H1 (cell line): ENCODE measurements around the gene ATP13A3. TPM values are rescaled to one million over a fixed set of nuclear protein-coding genes. Genes with fewer than 3 reads are reported as not detected.

ENCODE experiments used
- EZH2 ChIP-seq: fragments of 200-600 bp; sonication (generic); IDR thresholded peaks from 2 replicates; pipeline ENCODE4 v1.7.1; 2012; ENCODE audit warnings: low read depth, mild to moderate bottlenecking, moderate library complexity, low read length, inconsistent platforms; ENCODE audit not compliant: severe bottlenecking
- POLR2A ChIP-seq, 2 experiments: IDR thresholded peaks; 1 replicate in 1 of 2; 2 replicates in 1 of 2; pipeline ENCODE4 v1.6.1; 2011; ENCODE audit warnings: low read depth in 2 of 2, low read length in 2 of 2, mild to moderate bottlenecking in 2 of 2; ENCODE audit errors: control extremely low read depth in 1 of 2
- SUZ12 ChIP-seq: fragments of 200-600 bp; sonication (generic); IDR thresholded peaks from 2 replicates; pipeline ENCODE4 v1.6.1; 2012; ENCODE audit warnings: mild to moderate bottlenecking, inconsistent platforms, low read length, moderate library complexity, mixed read lengths
- polyA plus RNA-seq, 7 experiments: library from polyadenylated mRNA; depleted of rRNA in 3 of 7; stranded (reverse) in 5 of 7; unstranded in 2 of 7; fragments of >200 nt in 5 of 7; fragments of 200-250 nt in 2 of 7; gene quantifications; 1 replicate in 5 of 7; 2 replicates in 1 of 7; 4 replicates in 1 of 7; pipeline versions ENCODE4 v1.2.1 to v1.2.3, GENCODE V29; 2011 to 2013; ENCODE audit warnings: missing spikeins in 2 of 7, mixed read lengths in 2 of 7
- total RNA-seq: library from RNA; stranded (reverse); fragmentation: NEBNext Ultra II Directional; extraction: Animal tissue kit (Norgen Biotek cat#: 25700); gene quantifications from 2 replicates; pipeline ENCODE4 v1.2.1, GENCODE V29; 2021

ATP13A3 gene
- total and polyA plus RNA-seq, 2 of the 8 experiments (the other 6 are each of a cell fraction or from before 2014, with no cell fraction given), result 18.6 to 92.2 TPM

DNA sequence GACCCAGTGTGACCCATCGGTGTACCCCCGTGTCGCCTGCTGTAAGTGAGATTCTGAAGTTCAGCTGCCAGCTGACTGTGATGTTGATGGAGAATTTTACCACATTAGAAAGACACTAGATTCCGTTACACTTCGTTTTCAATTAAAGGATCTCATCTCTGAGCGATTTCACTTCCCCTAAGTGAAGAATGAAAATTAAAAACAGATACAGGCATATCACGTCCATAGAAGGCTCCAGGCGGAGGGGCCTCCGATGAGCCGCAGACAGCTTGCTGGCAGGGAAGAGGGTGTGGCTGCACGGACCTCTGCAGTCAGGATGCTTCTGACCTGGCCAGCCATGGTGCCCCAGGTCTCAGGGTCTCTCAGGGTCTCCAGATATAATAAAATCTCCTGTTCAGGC, 129.1 kb downstream of the ATP13A3 start (continued):
- TF ChIP-seq SUZ12 (no peak), EZH2 (no peak), POLR2A (IDR thresholded peaks at IDR 0.05; ENCODE audit: control extremely low read depth in 1 of 2, low read depth in 2 of 2, low read length in 2 of 2) (no peak)
